Activated CD4-positive, alpha-beta T cell treated with anti-CD3 and anti-CD28 coated beads for 36 hours (primary cell): ENCODE data around the gene SYTL2. TPM values are rescaled to one million over a fixed set of nuclear protein-coding genes. Genes with fewer than 3 reads are reported as not detected.

Experiments
- ATAC-seq: fragments of 200-7000 bp; cut with Tn5 transposase; one replicate; pipeline ENCODE4 v1.10.0; 2021; ENCODE audit warnings: mild to moderate bottlenecking, moderate library complexity
- CTCF ChIA-PET: fragments of 350-600 bp; sonication (Branson Sonifier 250); formaldehyde crosslinking; loops from one replicate; lab custom pipeline; 2021; ENCODE audit warnings: antibody characterized with exemption; lab: Charles Lee
- POLR2A ChIA-PET: fragments of 350-600 bp; sonication (Branson Sonifier 250); formaldehyde crosslinking; loops from one replicate; lab custom pipeline; 2021; ENCODE audit warnings: antibody characterized with exemption, inconsistent platforms; lab: Charles Lee
- DNase-seq: peaks from one replicate; pipeline ENCODE4 v3.0.0-alpha.2; 2020
- H3K27ac Mint-ChIP-seq: one replicate; pipeline ENCODE4 v1.8.0; 2021; ENCODE audit warnings: mixed read lengths
- H3K27me3 Mint-ChIP-seq: one replicate; pipeline ENCODE4 v1.8.0; 2021; ENCODE audit warnings: mixed read lengths
- H3K36me3 Mint-ChIP-seq: one replicate; pipeline ENCODE4 v1.8.0; 2021; ENCODE audit warnings: low read depth, mixed read lengths
- H3K4me1 Mint-ChIP-seq: one replicate; pipeline ENCODE4 v1.8.0; 2021; ENCODE audit warnings: mixed read lengths
- H3K4me3 Mint-ChIP-seq: one replicate; pipeline ENCODE4 v1.8.0; 2021; ENCODE audit warnings: mild to moderate bottlenecking, moderate library complexity, mixed read lengths
- H3K9me3 Mint-ChIP-seq: one replicate; pipeline ENCODE4 v1.8.0; 2021; ENCODE audit warnings: low read depth, mixed read lengths
- intact Hi-C, 2 experiments: fragments of 100-400 bp; cut with DNase I in 1 of 2; cut with micrococcal nuclease in 1 of 2; formaldehyde crosslinking; loops; one replicate each; pipeline versions ENCODE4 v1.14.2 to v1.15.1; 2022 to 2024; cut with DNase I, micrococcal nuclease
- total RNA-seq, 2 experiments: library from RNA; stranded (reverse); gene quantifications; one replicate each; pipeline ENCODE4 v1.2.3, GENCODE V29; 2021

SYTL2 gene
- total RNA-seq, 2 experiments from 2014 or later: 5.2 to 6.8 TPM

- intact Hi-C loops: no loop called here
- H3K4me3 Mint-ChIP-seq: no peak overlapping the region
- H3K36me3 Mint-ChIP-seq: peaks cover 3% of the 10 kb centered on the region
- CTCF ChIA-PET: no interaction called here
- H3K27ac Mint-ChIP-seq: no peak overlapping the region
- H3K4me1 Mint-ChIP-seq: peaks cover 36% of the 10 kb centered on the region
- no peaks in the 10 kb centered on the region for H3K27me3 Mint-ChIP-seq
- peaks cover 2% of the 10 kb centered on the region for H3K9me3 Mint-ChIP-seq
- DNase-seq (no peak), ATAC-seq (no peak)
- POLR2A ChIA-PET: no interaction called here
Observed at GRCh38 chr11:85776951-85777602, 33.9 kb downstream of the SYTL2 start.

- Mint-ChIP-seq H3K36me3 (peaks cover 3% of the 10 kb centered on the region), H3K4me1 (peaks cover 16% of the 10 kb centered on the region), H3K27ac (no peak overlapping the region), H3K9me3 (peaks cover 2% of the 10 kb centered on the region), H3K4me3 (no peak overlapping the region), H3K27me3 (no peaks in the 10 kb centered on the region)
- DNase-seq (no peak), ATAC-seq (peak; percentile 47)
- ChIA-PET CTCF (interaction anchor here (0.8 to 1.5 kb wide), 4 partner anchors 10 to 40 kb away, joined by 3 to 5 read pairs (median 4); no protein-coding TSS in a partner anchor), POLR2A (no interaction called here)
- intact Hi-C loops: no loop called here
Observed at GRCh38 chr11:85774256-85775101, 36.5 kb downstream of the SYTL2 start.

DNA sequence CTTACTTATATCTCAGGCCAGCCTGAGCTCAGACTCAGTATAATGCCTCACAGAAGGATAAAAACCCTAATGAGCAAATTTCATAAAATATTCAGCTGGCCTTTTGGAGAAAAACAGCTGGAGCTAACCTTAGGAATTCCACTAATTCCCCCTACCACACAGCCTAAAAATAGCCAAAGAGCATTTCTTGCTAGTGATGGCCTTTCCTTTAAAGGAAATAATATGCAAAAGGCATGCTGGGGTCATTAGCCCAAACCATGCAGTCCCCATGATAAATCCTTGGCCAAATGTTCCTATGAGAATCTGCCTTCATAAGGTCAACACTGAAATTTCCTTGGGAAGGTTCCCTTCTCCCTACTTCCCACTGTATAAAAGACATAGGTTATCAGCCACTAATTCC lies 38.2 kb downstream of the SYTL2 start:
- ChIA-PET POLR2A (no interaction called here), CTCF (interaction anchor here (0.5 to 1.9 kb wide), 2 partner anchors 8 to 35 kb away, joined by 3 to 4 read pairs; no protein-coding TSS in a partner anchor)
- ATAC-seq (no peak), DNase-seq (no peak)
- Mint-ChIP-seq H3K4me1 (peaks cover 33% of the 10 kb centered on the region), H3K36me3 (peaks cover 5% of the 10 kb centered on the region), H3K27ac (no peak overlapping the region), H3K27me3 (no peaks in the 10 kb centered on the region), H3K4me3 (no peak overlapping the region), H3K9me3 (peaks cover 2% of the 10 kb centered on the region)
- intact Hi-C loops: no loop called here

DNA sequence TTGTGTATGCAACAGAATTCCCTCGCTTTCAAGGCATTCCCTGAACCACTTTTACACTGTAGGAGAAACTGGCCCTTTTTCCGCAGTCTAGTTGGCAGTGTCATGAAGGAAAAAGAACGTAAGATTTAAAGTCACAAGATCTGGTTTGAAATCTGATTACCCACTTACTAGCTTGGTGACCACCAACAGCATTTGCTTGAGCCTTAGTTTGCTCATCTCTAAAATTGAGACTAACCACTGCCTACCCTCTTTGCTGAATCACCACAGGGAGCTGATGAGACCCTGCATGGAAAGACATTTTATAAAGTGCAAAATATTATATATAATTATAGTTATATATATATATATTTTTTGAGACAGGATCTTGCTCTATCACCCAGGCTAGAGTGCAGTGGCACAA lies 39.4 kb downstream of the SYTL2 start:
- H3K4me1 Mint-ChIP-seq: peaks cover 44% of the 10 kb centered on the region
- peaks cover 5% of the 10 kb centered on the region for H3K36me3 Mint-ChIP-seq
- CTCF ChIA-PET: interaction anchor here (1.9 kb wide), 1 partner anchor 9 kb away, joined by 4 read pairs; no protein-coding TSS in a partner anchor
- no peak overlapping the region for H3K4me3 Mint-ChIP-seq
- no peaks in the 10 kb centered on the region for H3K27me3 Mint-ChIP-seq
- ATAC-seq: no peak
- H3K27ac Mint-ChIP-seq: no peak overlapping the region
- DNase-seq: no peak
- peaks cover 2% of the 10 kb centered on the region for H3K9me3 Mint-ChIP-seq
- POLR2A ChIA-PET: no interaction called here
- intact Hi-C loops: no loop called here

- ChIA-PET POLR2A (no interaction called here), CTCF (interaction anchor here (0.6 kb wide), 1 partner anchor 942 kb away, joined by 3 read pairs; no protein-coding TSS in a partner anchor)
- intact Hi-C loops: no loop called here
- no peaks in the 10 kb centered on the region for H3K27me3 Mint-ChIP-seq
- H3K4me3 Mint-ChIP-seq: no peak overlapping the region
- no peak for ATAC-seq
- peaks cover 39% of the 10 kb centered on the region for H3K4me1 Mint-ChIP-seq
- no peak for DNase-seq
- H3K27ac Mint-ChIP-seq: no peak overlapping the region
- peaks cover 2% of the 10 kb centered on the region for H3K36me3 Mint-ChIP-seq
- H3K9me3 Mint-ChIP-seq: no peaks in the 10 kb centered on the region
Observed at GRCh38 chr11:85769771-85770170, 41.2 kb downstream of the SYTL2 start.

DNA sequence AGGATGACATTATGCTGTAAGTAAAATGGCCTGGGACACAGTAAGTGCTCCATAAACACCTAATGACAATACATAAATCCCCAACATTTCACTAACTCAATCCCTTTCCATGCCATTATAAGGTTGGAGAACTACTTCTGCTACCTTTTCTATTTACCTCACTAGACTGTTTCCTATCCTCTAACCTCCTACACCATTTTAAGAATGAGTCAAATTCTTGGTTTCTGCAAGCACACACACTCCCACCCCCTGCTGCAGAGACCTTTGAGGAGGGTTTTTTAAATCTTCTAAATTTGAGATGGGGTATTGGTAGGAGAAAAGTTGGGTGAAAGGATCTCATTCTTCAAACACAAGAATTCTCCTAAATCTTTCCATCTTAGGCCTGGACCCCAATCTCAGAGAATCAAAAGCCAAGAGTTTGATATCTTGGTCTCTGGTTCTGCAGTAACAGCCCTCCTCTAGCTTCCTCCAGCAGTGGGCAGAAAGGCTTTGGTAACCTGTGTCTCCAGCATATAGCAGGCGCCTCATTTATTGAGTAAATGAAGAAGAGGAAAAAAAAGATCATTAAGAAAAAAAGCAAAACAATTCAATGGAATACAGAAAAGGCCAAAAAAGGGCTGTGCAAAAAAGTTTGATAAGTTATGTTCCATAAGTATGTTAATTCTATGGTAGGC lies 42.3 kb downstream of the SYTL2 start:
- DNase-seq (peak; percentile 31), ATAC-seq (peak; percentile 89)
- Mint-ChIP-seq H3K4me3 (no peak overlapping the region), H3K36me3 (peaks cover 2% of the 10 kb centered on the region), H3K27ac (peak overlapping the region; percentile 26), H3K27me3 (no peaks in the 10 kb centered on the region), H3K4me1 (peaks cover 38% of the 10 kb centered on the region), H3K9me3 (no peaks in the 10 kb centered on the region)
- CTCF ChIA-PET: interaction anchor here (0.6 kb wide), 1 partner anchor 28 kb away, joined by 4 read pairs; no protein-coding TSS in a partner anchor
- POLR2A ChIA-PET: no interaction called here
- intact Hi-C loops: loop anchor here in 1 of 2 experiments (1.0 kb wide), 1 partner anchor 15 kb away; no protein-coding TSS in a partner anchor

GRCh38 chr11:85767246-85767945 lies 43.5 kb downstream of the SYTL2 start:
- ATAC-seq: no peak
- H3K27ac Mint-ChIP-seq: no peak overlapping the region
- ChIA-PET POLR2A (no interaction called here), CTCF (interaction anchor here (1.6 kb wide), 1 partner anchor 13 kb away, joined by 5 read pairs; no protein-coding TSS in a partner anchor)
- H3K4me1 Mint-ChIP-seq: peaks cover 43% of the 10 kb centered on the region
- peaks cover 2% of the 10 kb centered on the region for H3K36me3 Mint-ChIP-seq
- no peak overlapping the region for H3K4me3 Mint-ChIP-seq
- no peaks in the 10 kb centered on the region for H3K9me3 Mint-ChIP-seq
- intact Hi-C loops: no loop called here
- DNase-seq: no peak
- no peaks in the 10 kb centered on the region for H3K27me3 Mint-ChIP-seq

DNA sequence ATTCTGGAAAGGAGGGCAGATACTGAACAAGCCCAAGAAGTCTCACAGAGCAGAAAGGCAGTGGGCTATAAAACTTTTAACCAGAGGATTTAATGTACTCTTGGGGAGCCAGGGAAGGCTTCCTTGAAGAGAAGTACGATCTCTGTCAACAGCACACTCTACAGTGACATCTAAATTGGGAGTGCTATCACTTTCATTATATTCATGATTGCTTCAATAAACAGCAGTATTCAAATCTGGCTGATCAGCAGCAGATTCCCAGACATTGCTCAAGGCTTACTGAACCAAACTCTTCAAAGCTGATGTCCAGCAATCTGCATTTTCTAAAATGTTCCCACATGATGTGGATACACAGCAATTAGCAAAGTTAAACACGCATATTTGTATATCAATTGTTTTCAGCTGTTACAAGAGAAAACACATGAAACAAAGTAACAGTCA lies 44.2 kb downstream of the SYTL2 start:
- peaks cover 2% of the 10 kb centered on the region for H3K36me3 Mint-ChIP-seq
- H3K4me1 Mint-ChIP-seq: peaks cover 45% of the 10 kb centered on the region
- ChIA-PET CTCF (interaction anchor here (0.8 to 1.6 kb wide), 2 partner anchors 11 to 13 kb away, joined by 3 to 5 read pairs; no protein-coding TSS in a partner anchor), POLR2A (no interaction called here)
- no peak for ATAC-seq
- no peaks in the 10 kb centered on the region for H3K9me3 Mint-ChIP-seq
- DNase-seq: no peak
- H3K4me3 Mint-ChIP-seq: no peak overlapping the region
- intact Hi-C loops: no loop called here
- no peak overlapping the region for H3K27ac Mint-ChIP-seq
- H3K27me3 Mint-ChIP-seq: no peaks in the 10 kb centered on the region

DNA sequence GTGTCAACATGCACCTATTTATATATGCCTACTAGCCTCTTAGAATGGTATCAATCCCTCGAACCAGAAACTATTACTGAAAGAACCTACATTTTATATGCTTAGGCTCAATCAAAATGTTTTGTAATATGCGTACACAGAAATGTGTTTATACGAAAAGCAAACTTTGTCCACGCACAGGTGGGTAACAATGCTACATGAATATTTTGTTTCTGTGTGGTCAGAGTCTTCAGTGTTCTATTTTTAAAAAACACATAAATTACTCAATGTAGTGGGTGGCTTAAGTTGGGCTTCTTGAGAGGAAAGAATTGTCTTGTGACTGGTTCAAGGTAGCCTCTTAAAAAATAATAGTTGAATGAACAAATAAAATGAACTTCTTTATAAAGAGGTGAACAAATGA lies 46.1 kb downstream of the SYTL2 start:
- Mint-ChIP-seq H3K27ac (no peak overlapping the region), H3K9me3 (no peaks in the 10 kb centered on the region), H3K4me3 (no peak overlapping the region), H3K27me3 (no peaks in the 10 kb centered on the region), H3K36me3 (peaks cover 2% of the 10 kb centered on the region), H3K4me1 (peaks cover 50% of the 10 kb centered on the region)
- CTCF ChIA-PET: interaction anchor here (0.5 to 1.0 kb wide), 3 partner anchors 8 to 951 kb away, joined by 3 to 4 read pairs (median 3); no protein-coding TSS in a partner anchor
- DNase-seq: no peak
- POLR2A ChIA-PET: no interaction called here
- intact Hi-C loops: no loop called here
- no peak for ATAC-seq

GRCh38 chr11:85762226-85762625 lies 48.7 kb downstream of the SYTL2 start:
- Mint-ChIP-seq H3K4me3 (no peak overlapping the region), H3K27me3 (no peaks in the 10 kb centered on the region), H3K9me3 (no peaks in the 10 kb centered on the region), H3K27ac (no peak overlapping the region), H3K36me3 (no peaks in the 10 kb centered on the region), H3K4me1 (peaks cover 51% of the 10 kb centered on the region)
- DNase-seq: no peak
- intact Hi-C loops: no loop called here
- ChIA-PET POLR2A (no interaction called here), CTCF (no interaction called here)
- ATAC-seq: no peak
